Measurements from ENCODE around the gene PREPL. TPM values are rescaled to one million over a fixed set of nuclear protein-coding genes. Genes with fewer than 3 reads are reported as not detected.

Gene PREPL
- total RNA-seq, 1 experiment from 2014 or later, result 53.0 TPM

- no TSS peak for BruUV-seq (replicated peaks)
- TF ChIP-seq CTCF (IDR thresholded peaks at IDR 0.05; ENCODE audit: unreplicated experiment), result peak; percentile 36
- intact Hi-C loops (cut with micrococcal nuclease), result loop anchor here (5.0 kb wide), 2 partner anchors 101 to 301 kb away; no protein-coding TSS in a partner anchor
- Mint-ChIP-seq H3K36me3 (ENCODE audit: insufficient read depth, unreplicated experiment) (peaks cover 44% of the 10 kb centered on the region), H3K27ac (ENCODE audit: low read depth, unreplicated experiment) (no peak overlapping the region), H3K9me3 (ENCODE audit: unreplicated experiment) (no peaks in the 10 kb centered on the region), H3K27me3 (ENCODE audit: insufficient read depth, unreplicated experiment) (no peaks in the 10 kb centered on the region), H3K4me1 (ENCODE audit: insufficient read depth, unreplicated experiment) (no peaks in the 10 kb centered on the region), H3K4me3 (ENCODE audit: unreplicated experiment) (no peak overlapping the region)
- ChIA-PET POLR2A (interaction anchor here (0.5 to 1.2 kb wide), 3 partner anchors 19 to 174 kb away, joined by 3 to 6 read pairs (median 3); partner anchors contain the start of genes CAMKMT, PPM1B and PREPL), CTCF (interaction anchor here (0.6 to 1.9 kb wide), 5 partner anchors 8 to 448 kb away, joined by 3 to 7 read pairs (median 4); no protein-coding TSS in a partner anchor)
- DNase-seq (ENCODE audit: unreplicated experiment), result peak; percentile 25
These were observed 18.4 kb downstream of the PREPL start for GRCh38 chr2:44342854-44343253.

- DNase-seq (ENCODE audit: unreplicated experiment), result no peak
- Mint-ChIP-seq H3K27me3 (ENCODE audit: insufficient read depth, unreplicated experiment) (no peaks in the 10 kb centered on the region), H3K27ac (ENCODE audit: low read depth, unreplicated experiment) (no peak overlapping the region), H3K4me1 (ENCODE audit: insufficient read depth, unreplicated experiment) (peaks cover under 1% of the 10 kb centered on the region), H3K36me3 (ENCODE audit: insufficient read depth, unreplicated experiment) (peaks cover 68% of the 10 kb centered on the region), H3K4me3 (ENCODE audit: unreplicated experiment) (no peak overlapping the region), H3K9me3 (ENCODE audit: unreplicated experiment) (no peaks in the 10 kb centered on the region)
- CTCF ChIA-PET, result interaction anchor here (0.6 kb wide), 1 partner anchor 7 kb away, joined by 3 read pairs; no protein-coding TSS in a partner anchor
- intact Hi-C loops (cut with micrococcal nuclease), result no loop called here
- POLR2A ChIA-PET, result interaction anchor here (3.5 kb wide), 1 partner anchor 26 kb away, joined by 11 read pairs; the partner anchor contains the start of genes CAMKMT and PREPL
- no peak for TF ChIP-seq CTCF (IDR thresholded peaks at IDR 0.05; ENCODE audit: unreplicated experiment)
- no TSS peak for BruUV-seq (replicated peaks)
These were observed 25.3 kb downstream of the PREPL start for GRCh38 chr2:44335806-44336538.

- H3K9me3 Mint-ChIP-seq (ENCODE audit: unreplicated experiment), result no peaks in the 10 kb centered on the region
- peaks cover 6% of the 10 kb centered on the region for H3K4me1 Mint-ChIP-seq (ENCODE audit: insufficient read depth, unreplicated experiment)
- H3K4me3 Mint-ChIP-seq (ENCODE audit: unreplicated experiment), result no peak overlapping the region
- intact Hi-C loops (cut with micrococcal nuclease), result no loop called here
- ChIA-PET CTCF (interaction anchor here (1.2 kb wide), 1 partner anchor 15 kb away, joined by 3 read pairs; no protein-coding TSS in a partner anchor), POLR2A (interaction anchor here (0.6 to 1.3 kb wide), 4 partner anchors 9 to 1004 kb away, joined by 3 to 4 read pairs (median 3); no protein-coding TSS in a partner anchor)
- no peak for TF ChIP-seq CTCF (IDR thresholded peaks at IDR 0.05; ENCODE audit: unreplicated experiment)
- H3K36me3 Mint-ChIP-seq (ENCODE audit: insufficient read depth, unreplicated experiment), result peaks cover 70% of the 10 kb centered on the region
- no peaks in the 10 kb centered on the region for H3K27me3 Mint-ChIP-seq (ENCODE audit: insufficient read depth, unreplicated experiment)
- H3K27ac Mint-ChIP-seq (ENCODE audit: low read depth, unreplicated experiment), result no peak overlapping the region
- DNase-seq (ENCODE audit: unreplicated experiment), result no peak
- BruUV-seq (replicated peaks), result no TSS peak
These were observed 27.3 kb downstream of the PREPL start for GRCh38 chr2:44333994-44334393.

GRCh38 chr2:44330801-44331200 is 30.5 kb downstream of the PREPL start:
- no peak for TF ChIP-seq CTCF (IDR thresholded peaks at IDR 0.05; ENCODE audit: unreplicated experiment)
- Mint-ChIP-seq H3K27ac (ENCODE audit: low read depth, unreplicated experiment) (peak overlapping the region; percentile 83), H3K4me3 (ENCODE audit: unreplicated experiment) (no peak overlapping the region), H3K27me3 (ENCODE audit: insufficient read depth, unreplicated experiment) (no peaks in the 10 kb centered on the region), H3K4me1 (ENCODE audit: insufficient read depth, unreplicated experiment) (peaks cover 6% of the 10 kb centered on the region), H3K36me3 (ENCODE audit: insufficient read depth, unreplicated experiment) (peaks cover 68% of the 10 kb centered on the region), H3K9me3 (ENCODE audit: unreplicated experiment) (no peaks in the 10 kb centered on the region)
- DNase-seq (ENCODE audit: unreplicated experiment), result peak; percentile 27
- intact Hi-C loops (cut with micrococcal nuclease), result no loop called here
- ChIA-PET CTCF (no interaction called here), POLR2A (no interaction called here)
- BruUV-seq (replicated peaks), result no TSS peak
